Gastroesophageal sphincter (tissue), 4 donors: ENCODE measurements around the gene MED26. TPM values are rescaled to one million over a fixed set of nuclear protein-coding genes. Genes with fewer than 3 reads are reported as not detected.
"Not testable (repeated sequence)": the region's sequence is repeated elsewhere in the genome, so short reads cannot be mapped to it uniquely, and the experiment has no call there.

ENCODE experiments used
- ATAC-seq: fragments of 150-250 bp; one replicate; pipeline ENCODE4 v1.9.1; 2016; ENCODE audit warnings: mild to moderate bottlenecking, moderate library complexity
- H3K27ac ChIP-seq, 4 donors: fragments of 200-600 bp; sonication (generic) in 3 of 4; 1 replicate in 3 of 4; 2 replicates in 1 of 4; pipeline ENCODE4 v1.5.1; 2016 to 2019
- H3K27me3 ChIP-seq: fragments of 200-600 bp; sonication (generic); one replicate; pipeline ENCODE4 v1.5.1; 2019
- H3K36me3 ChIP-seq, 2 donors: fragments of 200-600 bp; sonication (generic); one replicate each; pipeline ENCODE4 v1.5.1; 2019; ENCODE audit warnings: control low read depth in 1 of 2
- H3K4me1 ChIP-seq, 3 donors: fragments of 200-600 bp; sonication (generic); 1 replicate in 2 of 3; 2 replicates in 1 of 3; pipeline ENCODE4 v1.5.1; 2016 to 2019; ENCODE audit warnings: control low read depth in 2 of 3
- H3K4me3 ChIP-seq, 2 donors: fragments of 200-600 bp; sonication (generic); one replicate each; pipeline ENCODE4 v1.5.1; 2019; ENCODE audit warnings: mild to moderate bottlenecking in 1 of 2, moderate library complexity in 1 of 2
- H3K9me3 ChIP-seq, 3 donors: fragments of 200-600 bp; sonication (generic); one replicate each; pipeline ENCODE4 v1.5.1; 2017 to 2019; ENCODE audit warnings: control low read depth in 2 of 3
- EP300 ChIP-seq: sonication (generic); formaldehyde crosslinking; IDR thresholded peaks from one replicate; pipeline ENCODE4 v1.6.1; 2017; ENCODE audit warnings: antibody characterized with exemption, mild to moderate bottlenecking
- POLR2A ChIP-seq, 2 donors: fragments of 450-650 bp; IDR thresholded peaks; one replicate each; pipeline ENCODE4 v1.6.1; 2017; ENCODE audit warnings: antibody characterized with exemption in 2 of 2, mild to moderate bottlenecking in 2 of 2, moderate library complexity in 1 of 2
- POLR2AphosphoS5 ChIP-seq: sonication (generic); formaldehyde crosslinking; IDR thresholded peaks from one replicate; pipeline ENCODE4 v1.6.1; 2017; ENCODE audit warnings: antibody characterized with exemption
- WGBS, 2 donors: methylation state at CpG; one replicate each; pipeline ENCODE4 v1.1.5; 2018; ENCODE audit warnings: low coverage in 1 of 2; 5-methylcytosine and 5-hydroxymethylcytosine counted together
- total RNA-seq, 4 donors: library from RNA; depleted of rRNA; stranded (reverse); fragments of >200 nt; gene quantifications; one replicate each; pipeline ENCODE4 v1.1.0, GENCODE V29; 2016
- TF ChIP-seq, protein P1 (sequence below), 4 experiments: fragments of 200-600 bp in 2 of 4; fragments of 450-650 bp in 2 of 4; sonication (generic) in 1 of 4; IDR thresholded peaks; one replicate each; pipeline ENCODE4 v1.5.1; 2017 to 2019; ENCODE audit warnings: antibody characterized with exemption in 4 of 4, mild to moderate bottlenecking in 2 of 4, moderate library complexity in 2 of 4

MED26 gene
- total RNA-seq, 4 donors from 2014 or later, result 5.8 to 10.5 (median 8.3) TPM

DNA sequence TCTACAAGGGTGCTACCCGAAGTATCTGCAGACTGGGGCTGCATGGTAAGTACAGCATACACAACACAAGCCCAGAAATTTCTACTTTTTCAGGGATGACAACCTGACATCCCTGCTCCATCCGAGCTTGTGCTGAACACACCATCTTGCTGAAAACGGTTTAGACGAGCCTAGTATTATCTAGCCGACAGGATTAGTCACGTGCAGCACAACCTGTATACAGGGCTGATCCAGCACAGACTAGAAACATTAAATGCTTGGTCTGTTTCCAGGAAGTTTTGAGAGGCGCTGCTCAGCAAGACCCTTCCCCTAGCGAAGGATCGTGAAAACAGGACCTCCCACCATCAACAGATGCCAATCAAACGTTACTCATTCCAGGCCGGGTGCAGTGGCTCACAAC is 27.7 kb upstream of the MED26 start:
- Histone ChIP-seq H3K36me3 (peaks cover 0 to 82% of the 10 kb centered on the region in 2 donors), H3K4me3 (no peak overlapping the region), H3K4me1 (peaks cover 0 to 78% (median 10%) of the 10 kb centered on the region in 3 donors), H3K27me3 (no peaks in the 10 kb centered on the region), H3K9me3 (no peaks in the 10 kb centered on the region), H3K27ac (no peak overlapping the region)
- no peak for ATAC-seq
- 40 to 71% methylated on average over 2 to 6 of the region's 11 CpGs for WGBS, 2 donors
- TF ChIP-seq, protein P1, sequence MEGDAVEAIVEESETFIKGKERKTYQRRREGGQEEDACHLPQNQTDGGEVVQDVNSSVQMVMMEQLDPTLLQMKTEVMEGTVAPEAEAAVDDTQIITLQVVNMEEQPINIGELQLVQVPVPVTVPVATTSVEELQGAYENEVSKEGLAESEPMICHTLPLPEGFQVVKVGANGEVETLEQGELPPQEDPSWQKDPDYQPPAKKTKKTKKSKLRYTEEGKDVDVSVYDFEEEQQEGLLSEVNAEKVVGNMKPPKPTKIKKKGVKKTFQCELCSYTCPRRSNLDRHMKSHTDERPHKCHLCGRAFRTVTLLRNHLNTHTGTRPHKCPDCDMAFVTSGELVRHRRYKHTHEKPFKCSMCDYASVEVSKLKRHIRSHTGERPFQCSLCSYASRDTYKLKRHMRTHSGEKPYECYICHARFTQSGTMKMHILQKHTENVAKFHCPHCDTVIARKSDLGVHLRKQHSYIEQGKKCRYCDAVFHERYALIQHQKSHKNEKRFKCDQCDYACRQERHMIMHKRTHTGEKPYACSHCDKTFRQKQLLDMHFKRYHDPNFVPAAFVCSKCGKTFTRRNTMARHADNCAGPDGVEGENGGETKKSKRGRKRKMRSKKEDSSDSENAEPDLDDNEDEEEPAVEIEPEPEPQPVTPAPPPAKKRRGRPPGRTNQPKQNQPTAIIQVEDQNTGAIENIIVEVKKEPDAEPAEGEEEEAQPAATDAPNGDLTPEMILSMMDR (IDR thresholded peaks at IDR 0.05), result no peak
- TF ChIP-seq EP300, result no peak
- TF ChIP-seq POLR2AphosphoS5, result no peak
- no peak for TF ChIP-seq POLR2A (IDR thresholded peaks at IDR 0.05)

DNA sequence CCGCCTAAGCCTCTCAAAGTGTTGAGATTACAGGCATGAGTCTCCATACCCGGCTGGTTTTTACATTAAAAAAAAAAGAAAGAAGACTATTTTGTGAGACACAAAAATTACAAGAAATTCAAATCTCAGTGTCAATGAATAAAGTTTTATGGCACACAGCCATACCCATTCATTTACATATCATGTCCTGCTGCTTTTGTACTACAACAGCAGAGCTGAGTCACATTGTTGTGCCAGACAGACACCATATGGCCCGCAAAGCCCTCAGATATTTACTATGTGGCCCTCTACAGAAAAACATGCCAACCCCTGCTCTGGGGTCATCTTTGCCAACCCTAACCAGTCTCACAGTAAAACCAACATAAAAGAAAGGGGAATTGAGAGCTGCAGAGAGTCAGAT is 26.6 kb upstream of the MED26 start:
- Histone ChIP-seq H3K27ac (peak overlapping the region in 1 of 4 donors; percentile 65), H3K9me3 (no peaks in the 10 kb centered on the region), H3K36me3 (peaks cover 0 to 90% of the 10 kb centered on the region in 2 donors), H3K27me3 (no peaks in the 10 kb centered on the region), H3K4me3 (no peak overlapping the region), H3K4me1 (peaks cover 0 to 81% (median 10%) of the 10 kb centered on the region in 3 donors)
- ATAC-seq, result no peak
- TF ChIP-seq, protein P1 (IDR thresholded peaks at IDR 0.05), result no peak
- TF ChIP-seq POLR2AphosphoS5 (no peak), POLR2A (IDR thresholded peaks at IDR 0.05) (no peak), EP300 (no peak)
- 76 to 86% methylated on average over 2 to 3 of the region's 3 CpGs for WGBS, 2 donors

DNA sequence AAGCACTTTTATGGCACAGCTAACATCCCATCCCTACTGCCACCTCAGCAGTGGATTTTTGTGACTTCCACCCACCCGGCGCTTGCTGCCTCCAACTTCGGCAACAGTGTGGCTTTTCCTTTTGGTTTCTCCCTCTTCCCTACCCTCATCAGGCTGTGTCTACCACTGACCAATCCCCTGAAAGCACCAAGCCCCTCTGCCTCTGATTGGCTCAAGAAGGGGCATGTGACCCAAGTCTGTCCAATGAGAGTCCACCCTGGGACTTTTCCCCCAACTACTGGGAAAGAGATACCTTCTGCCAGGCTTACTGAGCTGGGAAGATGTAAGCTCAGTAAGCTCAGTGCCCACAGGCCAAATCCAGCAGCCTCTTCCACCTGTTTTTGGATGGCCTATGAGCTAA is 26.1 kb upstream of the MED26 start:
- peaks cover 0 to 82% (median 6%) of the 10 kb centered on the region in 3 donors for H3K4me1 ChIP-seq
- TF ChIP-seq, protein P1 (IDR thresholded peaks at IDR 0.05), result no peak
- TF ChIP-seq POLR2A (IDR thresholded peaks at IDR 0.05) (no peak), POLR2AphosphoS5 (no peak), EP300 (no peak)
- no peak for ATAC-seq
- peaks cover 0 to 95% of the 10 kb centered on the region in 2 donors for H3K36me3 ChIP-seq
- 93 to 100% methylated on average over 3 of the region's 3 CpGs for WGBS, 2 donors
- H3K4me3 ChIP-seq, result no peak overlapping the region
- no peaks in the 10 kb centered on the region for H3K9me3 ChIP-seq
- no peaks in the 10 kb centered on the region for H3K27me3 ChIP-seq
- H3K27ac ChIP-seq, result peak overlapping the region in 2 of 4 donors; percentile 65 to 68

DNA sequence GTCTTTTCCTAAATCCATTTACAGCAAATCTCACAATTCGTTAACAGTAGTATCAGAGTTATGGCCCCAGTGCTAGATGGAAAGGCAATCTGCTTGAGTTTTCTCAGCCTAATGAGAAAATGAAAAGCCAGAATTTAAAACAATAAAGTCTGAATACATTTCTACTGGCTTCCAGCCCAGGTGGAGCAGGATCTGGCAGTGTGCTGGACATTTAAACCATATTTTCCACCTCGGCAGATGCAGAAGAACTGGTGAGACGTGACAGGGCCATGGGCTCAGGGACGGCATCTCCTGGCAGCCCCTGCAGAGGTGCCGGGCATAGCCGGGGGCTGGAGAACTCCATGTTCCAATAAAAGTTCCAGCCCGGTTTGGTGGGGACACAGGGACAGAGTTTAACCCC is 24.9 kb upstream of the MED26 start:
- H3K27ac ChIP-seq, result peak overlapping the region in 3 of 4 donors; percentile 50 to 68 (median 65)
- TF ChIP-seq EP300 (no peak), POLR2AphosphoS5 (no peak), POLR2A (IDR thresholded peaks at IDR 0.05) (no peak)
- TF ChIP-seq, protein P1 (IDR thresholded peaks at IDR 0.05), result no peak
- H3K27me3 ChIP-seq, result no peaks in the 10 kb centered on the region
- H3K9me3 ChIP-seq, result no peaks in the 10 kb centered on the region
- H3K4me3 ChIP-seq, result no peak overlapping the region
- peaks cover 0 to 94% of the 10 kb centered on the region in 2 donors for H3K36me3 ChIP-seq
- ATAC-seq, result no peak
- peaks cover 0 to 73% (median 0%) of the 10 kb centered on the region in 3 donors for H3K4me1 ChIP-seq
- WGBS, 2 donors, result 36 to 53% methylated on average over 6 to 7 of the region's 7 CpGs

DNA sequence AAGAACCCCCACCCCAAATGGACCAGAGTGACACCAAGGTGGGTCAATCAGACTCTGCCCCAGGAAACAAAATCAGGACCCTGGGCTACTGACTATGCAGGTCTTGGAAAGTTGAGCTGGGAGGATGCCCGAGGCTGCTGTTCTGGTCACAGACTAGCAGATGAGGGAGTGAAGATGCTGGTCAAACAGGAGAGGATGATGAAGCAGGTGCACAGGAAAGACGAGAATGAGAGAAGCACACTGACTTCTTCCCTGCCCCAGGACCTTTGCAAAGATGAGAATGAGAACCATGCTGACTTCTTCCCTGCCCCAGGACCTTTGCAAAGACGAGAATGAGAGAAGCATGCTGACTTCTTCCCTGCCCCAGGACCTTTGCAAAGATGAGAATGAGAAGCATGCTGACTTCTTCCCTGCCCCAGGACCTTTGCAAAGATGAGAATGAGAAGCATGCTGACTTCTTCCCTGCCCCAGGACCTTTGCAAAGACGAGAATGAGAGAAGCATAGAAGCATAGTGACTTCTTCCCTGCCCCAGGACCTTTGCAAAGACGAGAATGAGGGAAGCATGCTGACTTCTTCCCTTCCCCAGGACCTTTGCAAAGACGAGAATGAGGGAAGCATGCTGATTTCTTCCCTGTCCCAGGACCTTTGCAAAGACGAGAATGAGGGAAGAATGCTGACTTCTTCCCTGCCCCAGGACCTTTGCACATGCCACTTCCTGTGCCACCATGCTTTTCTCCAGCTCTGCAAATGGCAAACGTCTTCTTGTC is 23.6 kb upstream of the MED26 start:
- not testable (repeated sequence) for H3K9me3 ChIP-seq, H3K27me3 ChIP-seq, ATAC-seq, H3K4me3 ChIP-seq
- H3K4me1 ChIP-seq, result peaks cover 0 to 60% (median 0%) of the 10 kb centered on the region in 3 donors
- 75 to 88% methylated on average over 6 of the region's 8 CpGs for WGBS, 2 donors
- peaks cover 0 to 94% of the 10 kb centered on the region in 2 donors for H3K36me3 ChIP-seq
- peak overlapping the region in 2 of 4 donors; percentile 65 to 68 for H3K27ac ChIP-seq
